ENCODE data around the gene PVALEF. TPM values are rescaled to one million over a fixed set of nuclear protein-coding genes. Genes with fewer than 3 reads are reported as not detected.

Gene PVALEF
- total and polyA plus RNA-seq, 2 of the 8 experiments (the other 6 are each of a cell fraction or from before 2014, with no cell fraction given), result 0.03 TPM; not detected in 1

GRCh38 chr17:81222620-81222905 lies 57.3 kb downstream of the PVALEF start:
- peaks cover 12% of the 10 kb centered on the region; the same call in 1 of the 2 replicates for H3K23me2 ChIP-seq (ENCODE audit: low read depth, low read length)
- H2BK120ac ChIP-seq (replicated peaks; ENCODE audit: low read depth, low read length), result no peak overlapping the region
- H3K56ac ChIP-seq (replicated peaks; ENCODE audit: insufficient read length, low read depth, low read length), result no peak overlapping the region
- H3K4me3 ChIP-seq (ENCODE audit: extremely low read depth in 1 of 4, insufficient read depth in 2 of 4, low read depth in 3 of 4, low read length in 4 of 4), result peak overlapping the region; percentile 74 to 98 (median 76)
- CTCF ChIA-PET (ENCODE audit: partially characterized antibody), result interaction anchor here (1.0 to 1.2 kb wide), 2 partner anchors 22 to 30 kb away, joined by 3 to 5 read pairs; no protein-coding TSS in a partner anchor
- POLR2A ChIA-PET (ENCODE audit: partially characterized antibody), result interaction anchor here (0.7 to 1.2 kb wide), 7 partner anchors 14 to 81 kb away, joined by 3 to 6 read pairs (median 3); partner anchors contain the start of genes NDUFAF8 and TEPSIN
- H2AK5ac ChIP-seq (ENCODE audit: low read depth, low read length), result no peak overlapping the region
- H2BK12ac ChIP-seq (ENCODE audit: low read depth, low read length), result no peak overlapping the region
- peaks cover 4 to 10% of the 10 kb centered on the region in 2 experiments for H4K20me1 ChIP-seq (replicated peaks in 1 of 2; ENCODE audit: control insufficient read depth in 1 of 2, insufficient read depth in 2 of 2, low read length in 2 of 2)
- no peak overlapping the region for H3K18ac ChIP-seq (ENCODE audit: extremely low read depth, low read length)
- no peak overlapping the region for H3K4ac ChIP-seq (replicated peaks; ENCODE audit: insufficient read length, low read depth, low read length)
- H3K79me2 ChIP-seq (ENCODE audit: control insufficient read depth in 1 of 2, insufficient read depth in 2 of 2, low read length in 2 of 2), result peaks cover 0 to 15% of the 10 kb centered on the region in 2 experiments; a peak in 1 of 4 replicates
- no peaks in the 10 kb centered on the region for H3K9me3 ChIP-seq (ENCODE audit: insufficient read depth in 2 of 2, low read depth in 1 of 2, low read length in 1 of 2)
- no peak overlapping the region for H2BK20ac ChIP-seq (ENCODE audit: low read length)
- no peak overlapping the region for H3K27ac ChIP-seq (ENCODE audit: low read depth, low read length)
- H2BK5ac ChIP-seq (ENCODE audit: low read depth, low read length), result no peak overlapping the region
- peak overlapping the region in 3 of 4 experiments; percentile 34 to 58 (median 44); a peak in 5 of 7 replicates for H3K9ac ChIP-seq (replicated peaks in 1 of 4; ENCODE audit: extremely low read depth in 1 of 4, low read depth in 3 of 4, low read length in 3 of 4)
- H3K79me1 ChIP-seq (ENCODE audit: low read depth, low read length), result peaks cover 17% of the 10 kb centered on the region
- peak overlapping the region; percentile 87 to 90 for H3K4me2 ChIP-seq (ENCODE audit: insufficient read depth in 1 of 2, low read depth in 2 of 2, low read length in 2 of 2)
- WGBS, 2 experiments (ENCODE audit: extremely low coverage in 1 of 2, insufficient coverage in 1 of 2, insufficient read length in 1 of 2, insufficient replicate concordance in 2 of 2, low coverage in 1 of 2, low lambda C conversion rate in 2 of 2, missing lambda C conversion rate in 1 of 2), result 0% methylated on average over 7 of the region's 30 CpGs; no CpG with 5 or more reads in 1 of the 2 experiments
- H3K14ac ChIP-seq (ENCODE audit: insufficient read length), result no peak overlapping the region
- H3K4me1 ChIP-seq (replicated peaks in 1 of 4; ENCODE audit: control insufficient read depth in 3 of 4, insufficient read depth in 4 of 4, low read length in 3 of 4), result peaks cover 0 to 12% (median 9%) of the 10 kb centered on the region in 4 experiments; a peak in 5 of 7 replicates
- H3K27me3 ChIP-seq (replicated peaks in 1 of 4; ENCODE audit: control insufficient read depth in 3 of 4, extremely low read depth in 1 of 4, insufficient read depth in 3 of 4, low read length in 3 of 4), result peaks cover 0 to 2% (median 0%) of the 10 kb centered on the region in 4 experiments; a peak in 2 of 7 replicates
- no peak overlapping the region for H4K91ac ChIP-seq (replicated peaks; ENCODE audit: insufficient read length, low read length)
- no peak overlapping the region for H4K5ac ChIP-seq (ENCODE audit: insufficient read length, low read depth, low read length)
- no peak overlapping the region for H2BK15ac ChIP-seq (ENCODE audit: low read length)
- DNase-seq (ENCODE audit: low read depth in 1 of 2, low spot score in 2 of 2), result no peak
- no peak overlapping the region for H3K23ac ChIP-seq (ENCODE audit: insufficient read length)
- no peak for FAIRE-seq
- no peak overlapping the region for H2AFZ ChIP-seq (ENCODE audit: low read length)
- H4K8ac ChIP-seq (ENCODE audit: extremely low read depth, insufficient read depth, low read length), result peak overlapping the region; percentile 62; the same call in 1 of the 2 replicates
- peaks cover 0 to 5% (median 0%) of the 10 kb centered on the region in 4 experiments; a peak in 1 of 8 replicates for H3K36me3 ChIP-seq (ENCODE audit: control insufficient read depth in 2 of 4, insufficient read depth in 4 of 4, low read length in 3 of 4)
- TF ChIP-seq PHF8 (conservative IDR thresholded peaks at IDR 0.05; ENCODE audit: low read depth, low read length), result peak; percentile 37; the same call in 1 of the 2 replicates
- TF ChIP-seq SIN3A (conservative IDR thresholded peaks at IDR 0.05 in 1 of 2, IDR thresholded peaks at IDR 0.05 in 1 of 2; ENCODE audit: low read depth in 1 of 2, low read length in 2 of 2), result 0 out of 4 replicates have a peak, but pooled peaks of 1 of the 2 experiments have one; percentile 22
- peak; percentile 48 for TF ChIP-seq KDM4A (IDR thresholded peaks at IDR 0.05; ENCODE audit: low read depth, low read length, severe bottlenecking)
- TF ChIP-seq BRCA1 (IDR thresholded peaks at IDR 0.05; ENCODE audit: low read depth, low read length), result no peak
